ENCODE measurements around the gene BTBD17.

BTBD17 gene

GRCh38 chr17:74347646-74348045 lies 14.0 kb downstream of the BTBD17 start:
- Histone ChIP-seq H3K4me1 (ENCODE audit: control insufficient read depth, insufficient read depth, low read length) (no peaks in the 10 kb centered on the region), H3K36me3 (ENCODE audit: control insufficient read depth, insufficient read depth, low read length) (no peaks in the 10 kb centered on the region), H3K9me3 (ENCODE audit: control insufficient read depth, low read length) (no peaks in the 10 kb centered on the region), H3K27ac (ENCODE audit: insufficient read depth, low read depth, low read length, poor library complexity, severe bottlenecking) (no peak overlapping the region), H3K27me3 (ENCODE audit: control insufficient read depth, insufficient read depth, low read length, poor library complexity, severe bottlenecking) (peaks cover 27% of the 10 kb centered on the region), H3K4me3 (ENCODE audit: insufficient read depth, low read depth, low read length) (no peak overlapping the region)
- WGBS, 2 experiments: 93 to 94% methylated on average over 14 of the region's 14 CpGs

GRCh38 chr17:74345433-74346241 lies 16.0 kb downstream of the BTBD17 start:
- peaks cover 7% of the 10 kb centered on the region for H3K27me3 ChIP-seq (ENCODE audit: control insufficient read depth, insufficient read depth, low read length, poor library complexity, severe bottlenecking)
- H3K4me1 ChIP-seq (ENCODE audit: control insufficient read depth, insufficient read depth, low read length): no peaks in the 10 kb centered on the region
- WGBS, 2 experiments: 86 to 87% methylated on average over 13 of the region's 13 CpGs
- no peak overlapping the region for H3K27ac ChIP-seq (ENCODE audit: insufficient read depth, low read depth, low read length, poor library complexity, severe bottlenecking)
- no peak overlapping the region for H3K4me3 ChIP-seq (ENCODE audit: insufficient read depth, low read depth, low read length)
- H3K36me3 ChIP-seq (ENCODE audit: control insufficient read depth, insufficient read depth, low read length): no peaks in the 10 kb centered on the region
- H3K9me3 ChIP-seq (ENCODE audit: control insufficient read depth, low read length): no peaks in the 10 kb centered on the region

DNA sequence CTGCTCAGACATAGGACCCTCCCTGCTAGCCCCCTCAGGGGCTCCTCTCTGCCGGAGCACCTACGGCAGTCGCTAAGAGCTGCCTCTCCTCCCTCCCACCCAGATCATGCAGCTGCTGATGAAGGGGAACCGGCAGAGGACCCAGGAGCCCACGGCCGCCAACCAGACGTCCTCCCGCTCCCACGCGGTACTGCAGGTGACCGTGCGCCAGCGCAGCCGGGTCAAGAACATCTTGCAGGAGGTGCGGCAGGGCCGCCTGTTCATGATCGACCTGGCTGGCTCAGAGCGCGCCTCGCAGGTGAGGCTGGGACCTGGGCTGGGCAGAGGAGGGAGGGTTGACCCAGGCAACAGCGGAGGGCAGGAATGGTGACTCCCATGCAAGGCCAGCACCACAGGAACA lies 17.0 kb downstream of the BTBD17 start:
- no peaks in the 10 kb centered on the region for H3K27me3 ChIP-seq (ENCODE audit: control insufficient read depth, insufficient read depth, low read length, poor library complexity, severe bottlenecking)

DNA sequence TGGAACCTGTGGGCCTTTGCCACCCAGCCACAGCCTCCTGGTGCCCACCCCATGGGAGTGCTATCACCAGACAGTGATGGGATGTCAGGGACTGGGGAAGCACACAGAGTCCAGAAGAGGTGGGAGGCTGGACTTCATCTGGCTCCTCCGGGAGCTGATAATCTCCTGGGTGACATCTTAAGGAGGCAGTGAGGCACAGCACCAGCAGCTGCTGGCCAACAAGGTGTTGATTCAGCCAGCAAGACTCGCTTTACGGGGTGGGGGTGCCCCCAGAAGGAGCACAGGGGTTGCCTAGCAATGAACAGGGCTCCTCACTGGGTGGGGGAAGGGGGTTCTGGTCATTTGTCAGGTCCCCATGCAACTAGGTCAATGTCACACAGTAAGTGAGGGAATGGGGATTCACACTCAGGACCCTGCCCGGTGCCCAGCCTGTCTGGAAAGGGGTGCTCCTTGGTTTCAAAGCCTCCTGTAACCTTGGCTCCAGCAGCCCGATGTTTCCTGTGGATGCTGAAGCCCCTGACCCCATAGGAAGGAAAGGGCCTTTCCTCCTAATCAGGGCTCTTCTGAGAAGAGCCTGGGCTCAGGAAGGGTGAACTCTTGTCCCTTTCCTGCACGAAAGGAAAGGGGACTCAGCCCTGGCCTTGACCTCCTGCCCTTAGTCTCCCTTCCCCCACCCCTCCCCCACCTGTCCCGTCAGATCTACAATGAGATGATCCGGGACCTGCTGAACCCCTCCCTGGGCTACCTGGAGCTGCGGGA lies 18.0 kb downstream of the BTBD17 start:
- WGBS, 2 experiments: 82 to 84% methylated on average over 9 of the region's 9 CpGs
- Histone ChIP-seq H3K27ac (ENCODE audit: insufficient read depth, low read depth, low read length, poor library complexity, severe bottlenecking) (no peak overlapping the region), H3K4me1 (ENCODE audit: control insufficient read depth, insufficient read depth, low read length) (peaks cover 7% of the 10 kb centered on the region), H3K36me3 (ENCODE audit: control insufficient read depth, insufficient read depth, low read length) (no peaks in the 10 kb centered on the region), H3K9me3 (ENCODE audit: control insufficient read depth, low read length) (no peaks in the 10 kb centered on the region), H3K27me3 (ENCODE audit: control insufficient read depth, insufficient read depth, low read length, poor library complexity, severe bottlenecking) (no peaks in the 10 kb centered on the region), H3K4me3 (ENCODE audit: insufficient read depth, low read depth, low read length) (no peak overlapping the region)

More for the DNA sequence above, 17.0 kb downstream of the BTBD17 start:
- H3K9me3 ChIP-seq (ENCODE audit: control insufficient read depth, low read length): no peaks in the 10 kb centered on the region
- H3K36me3 ChIP-seq (ENCODE audit: control insufficient read depth, insufficient read depth, low read length): no peaks in the 10 kb centered on the region
- H3K4me1 ChIP-seq (ENCODE audit: control insufficient read depth, insufficient read depth, low read length): peaks cover 7% of the 10 kb centered on the region
- WGBS, 2 experiments: 91 to 92% methylated on average over 21 of the region's 21 CpGs
- H3K4me3 ChIP-seq (ENCODE audit: insufficient read depth, low read depth, low read length): no peak overlapping the region
- H3K27ac ChIP-seq (ENCODE audit: insufficient read depth, low read depth, low read length, poor library complexity, severe bottlenecking): no peak overlapping the region

DNA sequence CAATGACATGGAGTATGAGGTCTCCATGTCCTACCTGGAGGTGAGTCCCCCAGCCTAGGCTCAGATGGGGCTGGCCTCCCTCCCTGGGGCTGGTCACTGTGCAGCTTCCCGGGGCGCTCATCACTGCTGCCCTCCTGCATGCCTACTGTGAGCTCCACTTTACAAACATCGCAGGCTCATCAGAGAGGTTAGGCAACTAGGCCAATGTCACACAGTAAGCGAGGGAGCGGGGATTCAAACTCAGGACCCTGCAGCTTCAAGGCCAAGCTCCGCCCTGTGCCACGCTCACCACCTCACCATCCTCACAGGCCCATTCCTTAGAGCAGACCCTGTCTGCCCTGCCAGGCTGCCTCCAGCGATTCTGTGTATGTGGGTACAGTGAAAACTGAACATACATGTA lies 18.5 kb downstream of the BTBD17 start:
- Histone ChIP-seq H3K9me3 (ENCODE audit: control insufficient read depth, low read length) (no peaks in the 10 kb centered on the region), H3K4me3 (ENCODE audit: insufficient read depth, low read depth, low read length) (no peak overlapping the region), H3K27ac (ENCODE audit: insufficient read depth, low read depth, low read length, poor library complexity, severe bottlenecking) (no peak overlapping the region), H3K4me1 (ENCODE audit: control insufficient read depth, insufficient read depth, low read length) (peaks cover 7% of the 10 kb centered on the region), H3K27me3 (ENCODE audit: control insufficient read depth, insufficient read depth, low read length, poor library complexity, severe bottlenecking) (no peaks in the 10 kb centered on the region), H3K36me3 (ENCODE audit: control insufficient read depth, insufficient read depth, low read length) (no peaks in the 10 kb centered on the region)
- WGBS, 2 experiments: 79 to 82% methylated on average over 8 of the region's 8 CpGs

DNA sequence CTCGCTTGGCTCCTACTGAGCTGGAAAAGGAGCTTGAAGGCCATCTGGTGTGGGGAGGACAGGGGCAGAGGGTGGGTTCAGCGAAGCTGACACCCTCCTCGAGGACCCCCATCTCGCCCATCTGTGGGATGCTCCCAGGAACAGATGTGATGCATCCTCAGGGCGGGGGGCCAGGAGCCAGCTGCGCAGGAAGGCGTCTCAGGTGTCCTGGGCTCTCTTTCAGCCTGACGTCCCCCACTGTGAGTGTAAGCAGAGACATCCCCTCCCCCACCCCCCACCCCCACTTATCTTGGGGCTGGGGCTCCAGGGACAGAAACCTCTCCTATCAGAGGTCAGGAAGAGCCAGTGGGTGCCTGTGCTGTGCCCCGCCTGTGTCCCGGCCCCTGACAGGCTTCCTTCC lies 19.4 kb downstream of the BTBD17 start:
- no peaks in the 10 kb centered on the region for H3K27me3 ChIP-seq (ENCODE audit: control insufficient read depth, insufficient read depth, low read length, poor library complexity, severe bottlenecking)
- H3K9me3 ChIP-seq (ENCODE audit: control insufficient read depth, low read length): no peaks in the 10 kb centered on the region
- no peak overlapping the region for H3K27ac ChIP-seq (ENCODE audit: insufficient read depth, low read depth, low read length, poor library complexity, severe bottlenecking)
- WGBS, 2 experiments: 79 to 83% methylated on average over 10 of the region's 10 CpGs
- H3K4me1 ChIP-seq (ENCODE audit: control insufficient read depth, insufficient read depth, low read length): peaks cover 7% of the 10 kb centered on the region
- H3K36me3 ChIP-seq (ENCODE audit: control insufficient read depth, insufficient read depth, low read length): no peaks in the 10 kb centered on the region
- H3K4me3 ChIP-seq (ENCODE audit: insufficient read depth, low read depth, low read length): no peak overlapping the region

DNA sequence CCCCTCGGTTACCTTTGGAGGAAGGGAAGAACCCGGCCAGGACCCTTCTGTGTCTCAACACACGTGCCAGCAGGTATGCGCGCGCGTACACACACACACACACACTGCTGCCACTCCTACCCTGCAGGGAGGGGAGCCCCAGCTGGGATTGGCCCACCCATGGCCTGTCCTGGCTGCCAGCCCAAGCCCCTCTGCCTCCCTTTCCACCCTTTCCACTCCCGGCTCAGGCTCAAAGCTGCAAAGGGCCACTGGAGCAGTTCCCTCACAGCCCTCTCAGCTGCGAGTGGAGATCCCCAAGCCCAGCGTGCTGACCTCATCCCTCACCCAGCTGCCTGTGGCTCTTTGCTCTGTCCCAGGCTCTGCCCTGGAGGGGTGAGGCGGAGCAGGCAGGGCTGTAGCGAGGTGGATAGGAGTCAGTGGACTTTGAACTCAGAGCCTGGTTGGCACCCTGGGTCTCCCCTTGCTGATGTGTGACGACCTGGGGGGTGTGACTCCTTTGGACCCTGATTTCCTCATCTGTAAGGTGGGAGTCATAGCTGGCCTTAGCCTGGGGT lies 21.1 kb downstream of the BTBD17 start:
- peaks cover 7% of the 10 kb centered on the region for H3K4me1 ChIP-seq (ENCODE audit: control insufficient read depth, insufficient read depth, low read length)
- no peaks in the 10 kb centered on the region for H3K27me3 ChIP-seq (ENCODE audit: control insufficient read depth, insufficient read depth, low read length, poor library complexity, severe bottlenecking)
- 66 to 68% methylated on average over 13 of the region's 13 CpGs for WGBS, 2 experiments
- H3K4me3 ChIP-seq (ENCODE audit: insufficient read depth, low read depth, low read length): no peak overlapping the region
- no peaks in the 10 kb centered on the region for H3K9me3 ChIP-seq (ENCODE audit: control insufficient read depth, low read length)
- no peak overlapping the region for H3K27ac ChIP-seq (ENCODE audit: insufficient read depth, low read depth, low read length, poor library complexity, severe bottlenecking)
- no peaks in the 10 kb centered on the region for H3K36me3 ChIP-seq (ENCODE audit: control insufficient read depth, insufficient read depth, low read length)

DNA sequence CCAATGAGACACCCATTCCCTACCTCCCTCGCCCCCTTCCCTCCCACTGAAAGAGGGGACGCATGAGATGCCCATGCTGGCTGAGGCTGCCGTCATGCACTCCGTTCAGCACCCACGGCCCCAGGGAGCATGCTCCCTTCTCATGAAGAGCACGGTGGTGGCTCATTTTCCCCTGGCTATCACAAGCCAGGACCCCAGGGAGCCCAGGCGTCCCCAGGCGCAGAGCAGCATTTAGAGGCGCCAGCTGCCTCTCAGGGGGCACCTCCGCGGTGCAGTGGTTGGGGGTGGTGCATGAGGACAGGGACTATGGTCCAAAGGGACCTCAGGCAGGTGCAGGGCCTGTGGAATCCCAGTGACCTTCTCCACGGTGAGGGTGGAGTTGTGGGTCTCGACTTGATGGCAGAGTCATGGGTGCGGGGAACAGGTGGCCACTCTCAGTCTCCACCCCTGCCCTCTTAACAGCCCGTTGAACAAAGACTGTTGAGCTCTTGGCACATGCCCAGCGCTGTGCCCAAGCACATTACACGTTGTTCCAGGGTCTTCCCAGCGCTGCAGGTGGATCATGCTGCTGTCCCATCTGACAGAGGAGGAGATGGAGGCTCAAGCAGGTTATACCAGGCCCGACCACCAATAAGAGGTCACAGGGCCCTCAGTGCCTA lies 22.0 kb downstream of the BTBD17 start:
- H3K27ac ChIP-seq (ENCODE audit: insufficient read depth, low read depth, low read length, poor library complexity, severe bottlenecking): no peak overlapping the region
- peaks cover 7% of the 10 kb centered on the region for H3K4me1 ChIP-seq (ENCODE audit: control insufficient read depth, insufficient read depth, low read length)
- 89% methylated on average over 19 of the region's 19 CpGs for WGBS, 2 experiments
- no peaks in the 10 kb centered on the region for H3K27me3 ChIP-seq (ENCODE audit: control insufficient read depth, insufficient read depth, low read length, poor library complexity, severe bottlenecking)
- no peak overlapping the region for H3K4me3 ChIP-seq (ENCODE audit: insufficient read depth, low read depth, low read length)
- H3K36me3 ChIP-seq (ENCODE audit: control insufficient read depth, insufficient read depth, low read length): no peaks in the 10 kb centered on the region
- H3K9me3 ChIP-seq (ENCODE audit: control insufficient read depth, low read length): no peaks in the 10 kb centered on the region

GRCh38 chr17:74337834-74338500 lies 23.7 kb downstream of the BTBD17 start:
- Histone ChIP-seq H3K9me3 (ENCODE audit: control insufficient read depth, low read length) (no peaks in the 10 kb centered on the region), H3K4me1 (ENCODE audit: control insufficient read depth, insufficient read depth, low read length) (peaks cover 7% of the 10 kb centered on the region), H3K36me3 (ENCODE audit: control insufficient read depth, insufficient read depth, low read length) (no peaks in the 10 kb centered on the region), H3K27ac (ENCODE audit: insufficient read depth, low read depth, low read length, poor library complexity, severe bottlenecking) (no peak overlapping the region), H3K4me3 (ENCODE audit: insufficient read depth, low read depth, low read length) (no peak overlapping the region), H3K27me3 (ENCODE audit: control insufficient read depth, insufficient read depth, low read length, poor library complexity, severe bottlenecking) (no peaks in the 10 kb centered on the region)
- WGBS, 2 experiments: 89 to 91% methylated on average over 12 of the region's 12 CpGs
